HEK293 (cell line): ENCODE measurements around the gene SPINK1.

Source experiments
- CTCF ChIA-PET: fragments of 350-600 bp; formaldehyde crosslinking; extraction: SDS; loops from one replicate; lab custom pipeline; 2021; ENCODE audit warnings: antibody characterized with exemption; lab: Yijun Ruan, JAX
- POLR2A ChIA-PET: fragments of 300-600 bp; formaldehyde crosslinking; extraction: SDS; loops from one replicate; lab custom pipeline; 2020; ENCODE audit warnings: antibody characterized with exemption, inconsistent platforms; lab: Yijun Ruan, JAX
- H3K27ac ChIP-seq: fragments of 200-500 bp; sonication (Bioruptor generic); 2 replicates; pipeline ENCODE4 v1.5.1; 2014; ENCODE audit warnings: low read depth, low read length, control low read depth, inconsistent platforms; ENCODE audit errors: extremely low read depth
- H3K36me3 ChIP-seq, 2 experiments: fragments of 200-500 bp in 1 of 2; sonication (Bioruptor generic) in 1 of 2; 1 replicate in 1 of 2; 2 replicates in 1 of 2; pipeline ENCODE4 v1.5.1; 2014 to 2017; ENCODE audit warnings: inconsistent platforms in 2 of 2, low read length in 2 of 2; ENCODE audit not compliant: control insufficient read depth in 2 of 2, insufficient read depth in 1 of 2
- H3K4me1 ChIP-seq: fragments of 200-500 bp; sonication (Bioruptor generic); 2 replicates; pipeline ENCODE4 v1.5.1; 2014; ENCODE audit warnings: mild to moderate bottlenecking, low read length, inconsistent platforms; ENCODE audit not compliant: control insufficient read depth, insufficient read depth
- H3K4me3 ChIP-seq: 2 replicates; pipeline ENCODE4 v1.5.1; 2011; ENCODE audit warnings: low read depth, mild to moderate bottlenecking, control low read depth, low read length, moderate library complexity
- H3K9me3 ChIP-seq: fragments of 200-500 bp; sonication (Bioruptor generic); 2 replicates; pipeline ENCODE4 v1.5.1; 2014; ENCODE audit warnings: low read depth, low read length, inconsistent platforms; ENCODE audit not compliant: control insufficient read depth, insufficient read depth
- MYNN ChIP-seq: fragments of 450-650 bp; formaldehyde crosslinking; IDR thresholded peaks from 2 replicates; pipeline ENCODE4 v1.5.1; 2016; ENCODE audit warnings: missing biosample characterization, missing genetic modification characterization, borderline replicate concordance
- SCRT2 ChIP-seq: fragments of 450-650 bp; formaldehyde crosslinking; IDR thresholded peaks from 2 replicates; pipeline ENCODE4 v1.5.1; 2016; ENCODE audit warnings: missing biosample characterization, missing genetic modification characterization
- SETDB1 ChIP-seq: IDR thresholded peaks from one replicate; pipeline ENCODE4 v1.6.1; 2017; ENCODE audit warnings: mild to moderate bottlenecking, low read length, moderate library complexity, mixed read lengths; ENCODE audit not compliant: insufficient read length
- TCF7L2 ChIP-seq: IDR thresholded peaks from 2 replicates; pipeline ENCODE4 v1.6.1; 2011; ENCODE audit warnings: low read depth, mild to moderate bottlenecking, inconsistent platforms, low read length, moderate library complexity, borderline replicate concordance
- YY1 ChIP-seq: fragments of 450-650 bp; formaldehyde crosslinking; IDR thresholded peaks from 2 replicates; pipeline ENCODE4 v1.5.1; 2018; ENCODE audit warnings: missing biosample characterization, missing genetic modification characterization
- ZBTB1 ChIP-seq: fragments of 450-650 bp; formaldehyde crosslinking; IDR thresholded peaks from 2 replicates; pipeline ENCODE4 v1.5.1; 2016; ENCODE audit warnings: missing biosample characterization, missing genetic modification characterization
- ZBTB17 ChIP-seq: fragments of 450-650 bp; formaldehyde crosslinking; IDR thresholded peaks from 2 replicates; pipeline ENCODE4 v1.5.1; 2016; ENCODE audit warnings: missing biosample characterization, missing genetic modification characterization
- ZBTB21 ChIP-seq: fragments of 450-650 bp; formaldehyde crosslinking; IDR thresholded peaks from 2 replicates; pipeline ENCODE4 v1.5.1; 2017; ENCODE audit warnings: missing biosample characterization, missing genetic modification characterization
- ZFP41 ChIP-seq: fragments of 450-650 bp; formaldehyde crosslinking; IDR thresholded peaks from 2 replicates; pipeline ENCODE4 v1.5.1; 2016; ENCODE audit warnings: missing biosample characterization, missing genetic modification characterization, borderline replicate concordance
- ZNF133 ChIP-seq: fragments of 450-650 bp; formaldehyde crosslinking; IDR thresholded peaks from 2 replicates; pipeline ENCODE4 v1.5.1; 2016; ENCODE audit warnings: missing biosample characterization, missing genetic modification characterization
- ZNF140 ChIP-seq: fragments of 450-650 bp; formaldehyde crosslinking; IDR thresholded peaks from 2 replicates; pipeline ENCODE4 v1.5.1; 2016; ENCODE audit warnings: missing biosample characterization, missing genetic modification characterization
- ZNF146 ChIP-seq: fragments of 450-650 bp; formaldehyde crosslinking; IDR thresholded peaks from 2 replicates; pipeline ENCODE4 v1.5.1; 2016; ENCODE audit warnings: missing biosample characterization, missing genetic modification characterization
- ZNF157 ChIP-seq: fragments of 450-650 bp; formaldehyde crosslinking; IDR thresholded peaks from 2 replicates; pipeline ENCODE4 v1.5.1; 2016; ENCODE audit warnings: missing biosample characterization, missing genetic modification characterization
- ZNF24 ChIP-seq: fragments of 450-650 bp; formaldehyde crosslinking; IDR thresholded peaks from 2 replicates; pipeline ENCODE4 v1.5.1; 2016; ENCODE audit warnings: missing biosample characterization, missing genetic modification characterization
- ZNF311 ChIP-seq: fragments of 450-650 bp; formaldehyde crosslinking; IDR thresholded peaks from 2 replicates; pipeline ENCODE4 v1.5.1; 2017; ENCODE audit warnings: missing biosample characterization, missing genetic modification characterization, borderline replicate concordance
- ZNF335 ChIP-seq: fragments of 450-650 bp; formaldehyde crosslinking; conservative IDR thresholded peaks from 2 replicates; pipeline ENCODE4 v1.5.1; 2016; ENCODE audit warnings: missing biosample characterization, missing genetic modification characterization
- ZNF426 ChIP-seq: fragments of 450-650 bp; formaldehyde crosslinking; IDR thresholded peaks from 2 replicates; pipeline ENCODE4 v1.5.1; 2017; ENCODE audit warnings: missing biosample characterization, missing genetic modification characterization, mild to moderate bottlenecking, inconsistent platforms, moderate library complexity
- ZNF529 ChIP-seq: fragments of 450-650 bp; formaldehyde crosslinking; IDR thresholded peaks from 2 replicates; pipeline ENCODE4 v1.5.1; 2017; ENCODE audit warnings: missing genetic modification characterization, missing biosample characterization; ENCODE audit not compliant: insufficient replicate concordance
- ZNF548 ChIP-seq: fragments of 450-650 bp; formaldehyde crosslinking; IDR thresholded peaks from 2 replicates; pipeline ENCODE4 v1.5.1; 2016; ENCODE audit warnings: missing biosample characterization, missing genetic modification characterization
- ZNF561 ChIP-seq: fragments of 450-650 bp; IDR thresholded peaks from 2 replicates; pipeline ENCODE4 v1.5.1; 2018; ENCODE audit warnings: missing biosample characterization, missing genetic modification characterization, borderline replicate concordance
- ZNF654 ChIP-seq: fragments of 450-650 bp; formaldehyde crosslinking; IDR thresholded peaks from 2 replicates; pipeline ENCODE4 v1.5.1; 2016; ENCODE audit warnings: low read depth, missing biosample characterization, missing genetic modification characterization
- ZNF792 ChIP-seq: fragments of 450-650 bp; formaldehyde crosslinking; IDR thresholded peaks from 2 replicates; pipeline ENCODE4 v1.5.1; 2016; ENCODE audit warnings: missing biosample characterization, missing genetic modification characterization
- TF ChIP-seq, protein P1 (sequence below): fragments of 450-650 bp; formaldehyde crosslinking; IDR thresholded peaks from 2 replicates; pipeline ENCODE4 v1.5.1; 2017; ENCODE audit warnings: missing biosample characterization, missing genetic modification characterization
- TF ChIP-seq, protein P2 (sequence below): fragments of 450-650 bp; formaldehyde crosslinking; IDR thresholded peaks from 2 replicates; pipeline ENCODE4 v1.5.1; 2016; ENCODE audit warnings: missing biosample characterization, missing genetic modification characterization
- TF ChIP-seq, protein P3 (sequence below): fragments of 450-650 bp; formaldehyde crosslinking; IDR thresholded peaks from 2 replicates; pipeline ENCODE4 v1.5.1; 2016; ENCODE audit warnings: missing biosample characterization, missing genetic modification characterization
- TF ChIP-seq, protein P4 (sequence below): fragments of 450-650 bp; formaldehyde crosslinking; IDR thresholded peaks from 2 replicates; pipeline ENCODE4 v1.5.1; 2016; ENCODE audit warnings: missing biosample characterization, missing genetic modification characterization
- TF ChIP-seq, protein P5 (sequence below): fragments of 450-650 bp; formaldehyde crosslinking; conservative IDR thresholded peaks from 2 replicates; pipeline ENCODE4 v1.5.1; 2016; ENCODE audit warnings: low read depth, missing biosample characterization, missing genetic modification characterization

Gene SPINK1, protein sequence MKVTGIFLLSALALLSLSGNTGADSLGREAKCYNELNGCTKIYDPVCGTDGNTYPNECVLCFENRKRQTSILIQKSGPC

DNA sequence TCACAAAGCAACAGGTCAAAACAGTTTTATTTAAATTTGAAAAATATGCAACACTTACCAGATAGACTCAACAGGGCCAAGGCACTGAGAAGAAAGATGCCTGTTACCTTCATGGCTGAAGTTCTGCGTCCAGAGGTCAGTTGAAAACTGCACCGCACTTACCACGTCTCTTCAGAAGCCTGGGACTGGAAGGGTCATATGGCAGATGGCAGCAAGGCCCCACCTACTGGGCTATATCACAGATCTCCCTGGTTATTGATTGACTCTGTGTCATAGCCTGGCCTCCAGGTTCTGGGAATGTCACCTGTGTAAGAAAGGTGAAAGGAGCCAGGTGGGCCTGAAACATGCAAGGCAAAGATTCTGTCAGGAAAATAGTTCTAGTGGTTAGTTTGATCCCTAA, at the start of gene SPINK1:
TSS of gene SPINK1 (minus strand) at position 207 of the 400 bp plus-strand sequence. CDS start at position 113, 94 bp downstream.
- no peaks in the 10 kb centered on the region; the same call in 1 of the 2 replicates for H3K9me3 ChIP-seq
- no peak for TF ChIP-seq YY1 (tag by site-specific recombination)
- TF ChIP-seq TCF7L2, result no peak
- TF ChIP-seq ZNF146 (tag by site-specific recombination), result no peak
- TF ChIP-seq ZBTB17 (tag by site-specific recombination), result no peak
- TF ChIP-seq ZNF426, result no peak
- TF ChIP-seq, protein P1, sequence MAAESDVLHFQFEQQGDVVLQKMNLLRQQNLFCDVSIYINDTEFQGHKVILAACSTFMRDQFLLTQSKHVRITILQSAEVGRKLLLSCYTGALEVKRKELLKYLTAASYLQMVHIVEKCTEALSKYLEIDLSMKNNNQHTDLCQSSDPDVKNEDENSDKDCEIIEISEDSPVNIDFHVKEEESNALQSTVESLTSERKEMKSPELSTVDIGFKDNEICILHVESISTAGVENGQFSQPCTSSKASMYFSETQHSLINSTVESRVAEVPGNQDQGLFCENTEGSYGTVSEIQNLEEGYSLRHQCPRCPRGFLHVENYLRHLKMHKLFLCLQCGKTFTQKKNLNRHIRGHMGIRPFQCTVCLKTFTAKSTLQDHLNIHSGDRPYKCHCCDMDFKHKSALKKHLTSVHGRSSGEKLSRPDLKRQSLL, result no peak
- no peak for TF ChIP-seq SETDB1
- no peak for TF ChIP-seq ZFP41 (tag by site-specific recombination)
- TF ChIP-seq MYNN (tag by site-specific recombination), result no peak
- no peak for TF ChIP-seq ZNF157
- TF ChIP-seq SCRT2, result no peak
- TF ChIP-seq ZNF654 (tag by site-specific recombination), result no peak
- no peak for TF ChIP-seq ZNF561
- TF ChIP-seq, protein P2, sequence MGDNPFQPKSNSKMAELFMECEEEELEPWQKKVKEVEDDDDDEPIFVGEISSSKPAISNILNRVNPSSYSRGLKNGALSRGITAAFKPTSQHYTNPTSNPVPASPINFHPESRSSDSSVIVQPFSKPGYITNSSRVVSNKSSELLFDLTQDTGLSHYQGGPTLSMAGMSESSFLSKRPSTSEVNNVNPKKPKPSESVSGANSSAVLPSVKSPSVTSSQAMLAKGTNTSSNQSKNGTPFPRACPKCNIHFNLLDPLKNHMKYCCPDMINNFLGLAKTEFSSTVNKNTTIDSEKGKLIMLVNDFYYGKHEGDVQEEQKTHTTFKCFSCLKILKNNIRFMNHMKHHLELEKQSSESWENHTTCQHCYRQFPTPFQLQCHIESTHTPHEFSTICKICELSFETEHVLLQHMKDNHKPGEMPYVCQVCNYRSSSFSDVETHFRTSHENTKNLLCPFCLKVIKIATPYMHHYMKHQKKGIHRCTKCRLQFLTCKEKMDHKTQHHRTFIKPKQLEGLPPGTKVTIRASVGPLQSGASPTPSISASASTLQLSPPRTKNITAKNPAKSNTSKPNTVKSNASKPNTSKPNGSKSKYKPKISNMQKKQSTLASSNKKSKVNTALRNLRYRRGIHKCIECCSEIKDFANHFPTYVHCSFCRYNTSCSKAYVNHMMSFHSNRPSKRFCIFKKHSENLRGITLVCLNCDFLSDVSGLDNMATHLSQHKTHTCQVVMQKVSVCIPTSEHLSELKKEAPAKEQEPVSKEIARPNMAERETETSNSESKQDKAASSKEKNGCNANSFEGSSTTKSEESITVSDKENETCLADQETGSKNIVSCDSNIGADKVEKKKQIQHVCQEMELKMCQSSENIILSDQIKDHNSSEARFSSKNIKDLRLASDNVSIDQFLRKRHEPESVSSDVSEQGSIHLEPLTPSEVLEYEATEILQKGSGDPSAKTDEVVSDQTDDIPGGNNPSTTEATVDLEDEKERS (tag by site-specific recombination), result no peak
- TF ChIP-seq ZNF529, result no peak
- H3K4me1 ChIP-seq, result no peaks in the 10 kb centered on the region
- POLR2A ChIA-PET, result no interaction called here
- no peaks in the 10 kb centered on the region for H3K36me3 ChIP-seq
- CTCF ChIA-PET, result interaction anchor here (0.7 to 2.2 kb wide), 3 partner anchors 9 to 204 kb away, joined by 3 to 15 read pairs (median 3); no protein-coding TSS in a partner anchor
- H3K27ac ChIP-seq, result no peak within 1 kb of the TSS
- H3K4me3 ChIP-seq, result no peak within 1 kb of the TSS

DNA sequence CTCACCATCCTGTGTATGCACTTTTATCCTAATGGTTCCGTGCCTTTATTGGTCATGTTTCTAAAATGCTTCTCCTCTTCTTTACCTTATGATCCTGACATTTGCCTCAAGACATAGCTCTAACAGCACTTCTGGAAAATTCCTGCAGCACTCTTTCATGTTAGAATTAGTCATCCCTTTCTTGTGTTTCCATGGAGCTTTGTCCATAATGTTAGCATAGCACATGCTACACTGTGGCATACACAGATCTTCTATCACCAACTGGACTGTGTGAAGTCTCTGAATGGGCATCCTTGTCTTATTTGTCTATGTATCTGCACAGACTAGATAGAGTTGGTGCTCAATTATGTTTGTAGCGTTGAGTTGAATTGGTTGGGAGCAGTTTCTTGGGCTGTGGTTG, 49.0 kb upstream of the SPINK1 start:
- H3K4me1 ChIP-seq, result no peaks in the 10 kb centered on the region
- no peak overlapping the region for H3K27ac ChIP-seq
- H3K36me3 ChIP-seq, result no peaks in the 10 kb centered on the region
- TF ChIP-seq ZNF548 (tag by site-specific recombination), result no peak
- no peak for TF ChIP-seq ZBTB21 (tag by site-specific recombination)
- TF ChIP-seq ZNF140 (tag by site-specific recombination), result no peak
- no peak for TF ChIP-seq ZNF335 (tag by site-specific recombination)
- no peak for TF ChIP-seq ZNF133 (tag by site-specific recombination)
- no peak for TF ChIP-seq ZNF529
- TF ChIP-seq ZNF792 (tag by site-specific recombination), result no peak
- TF ChIP-seq, protein P3, sequence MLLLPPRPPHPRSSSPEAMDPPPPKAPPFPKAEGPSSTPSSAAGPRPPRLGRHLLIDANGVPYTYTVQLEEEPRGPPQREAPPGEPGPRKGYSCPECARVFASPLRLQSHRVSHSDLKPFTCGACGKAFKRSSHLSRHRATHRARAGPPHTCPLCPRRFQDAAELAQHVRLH (tag by site-specific recombination), result no peak
- TF ChIP-seq ZBTB1 (tag by site-specific recombination), result no peak
- TF ChIP-seq, protein P4, sequence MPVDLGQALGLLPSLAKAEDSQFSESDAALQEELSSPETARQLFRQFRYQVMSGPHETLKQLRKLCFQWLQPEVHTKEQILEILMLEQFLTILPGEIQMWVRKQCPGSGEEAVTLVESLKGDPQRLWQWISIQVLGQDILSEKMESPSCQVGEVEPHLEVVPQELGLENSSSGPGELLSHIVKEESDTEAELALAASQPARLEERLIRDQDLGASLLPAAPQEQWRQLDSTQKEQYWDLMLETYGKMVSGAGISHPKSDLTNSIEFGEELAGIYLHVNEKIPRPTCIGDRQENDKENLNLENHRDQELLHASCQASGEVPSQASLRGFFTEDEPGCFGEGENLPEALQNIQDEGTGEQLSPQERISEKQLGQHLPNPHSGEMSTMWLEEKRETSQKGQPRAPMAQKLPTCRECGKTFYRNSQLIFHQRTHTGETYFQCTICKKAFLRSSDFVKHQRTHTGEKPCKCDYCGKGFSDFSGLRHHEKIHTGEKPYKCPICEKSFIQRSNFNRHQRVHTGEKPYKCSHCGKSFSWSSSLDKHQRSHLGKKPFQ (tag by site-specific recombination), result no peak
- TF ChIP-seq, protein P5, sequence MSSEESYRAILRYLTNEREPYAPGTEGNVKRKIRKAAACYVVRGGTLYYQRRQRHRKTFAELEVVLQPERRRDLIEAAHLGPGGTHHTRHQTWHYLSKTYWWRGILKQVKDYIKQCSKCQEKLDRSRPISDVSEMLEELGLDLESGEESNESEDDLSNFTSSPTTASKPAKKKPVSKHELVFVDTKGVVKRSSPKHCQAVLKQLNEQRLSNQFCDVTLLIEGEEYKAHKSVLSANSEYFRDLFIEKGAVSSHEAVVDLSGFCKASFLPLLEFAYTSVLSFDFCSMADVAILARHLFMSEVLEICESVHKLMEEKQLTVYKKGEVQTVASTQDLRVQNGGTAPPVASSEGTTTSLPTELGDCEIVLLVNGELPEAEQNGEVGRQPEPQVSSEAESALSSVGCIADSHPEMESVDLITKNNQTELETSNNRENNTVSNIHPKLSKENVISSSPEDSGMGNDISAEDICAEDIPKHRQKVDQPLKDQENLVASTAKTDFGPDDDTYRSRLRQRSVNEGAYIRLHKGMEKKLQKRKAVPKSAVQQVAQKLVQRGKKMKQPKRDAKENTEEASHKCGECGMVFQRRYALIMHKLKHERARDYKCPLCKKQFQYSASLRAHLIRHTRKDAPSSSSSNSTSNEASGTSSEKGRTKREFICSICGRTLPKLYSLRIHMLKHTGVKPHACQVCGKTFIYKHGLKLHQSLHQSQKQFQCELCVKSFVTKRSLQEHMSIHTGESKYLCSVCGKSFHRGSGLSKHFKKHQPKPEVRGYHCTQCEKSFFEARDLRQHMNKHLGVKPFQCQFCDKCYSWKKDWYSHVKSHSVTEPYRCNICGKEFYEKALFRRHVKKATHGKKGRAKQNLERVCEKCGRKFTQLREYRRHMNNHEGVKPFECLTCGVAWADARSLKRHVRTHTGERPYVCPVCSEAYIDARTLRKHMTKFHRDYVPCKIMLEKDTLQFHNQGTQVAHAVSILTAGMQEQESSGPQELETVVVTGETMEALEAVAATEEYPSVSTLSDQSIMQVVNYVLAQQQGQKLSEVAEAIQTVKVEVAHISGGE (tag by site-specific recombination), result no peak
- no peak for TF ChIP-seq ZNF24 (tag by site-specific recombination)
- no peak for TF ChIP-seq ZNF311 (tag by site-specific recombination)
- ChIA-PET CTCF (interaction anchor here (6.7 kb wide), 1 partner anchor 53 kb away, joined by 40 read pairs; no protein-coding TSS in a partner anchor), POLR2A (no interaction called here)
- H3K9me3 ChIP-seq, result no peaks in the 10 kb centered on the region
- H3K4me3 ChIP-seq, result no peak overlapping the region
